ENCODE data around the gene CACFD1. TPM values are rescaled to one million over a fixed set of nuclear protein-coding genes. Genes with fewer than 3 reads are reported as not detected.
A peak's percentile ranks its signal among the peaks of the same experiment; 100 is the strongest.

CACFD1 gene
- total and polyA plus RNA-seq, 2 of the 13 experiments (the other 11 are each of a cell fraction or from before 2014, with no cell fraction given) = 13.8 to 14.6 TPM

DNA sequence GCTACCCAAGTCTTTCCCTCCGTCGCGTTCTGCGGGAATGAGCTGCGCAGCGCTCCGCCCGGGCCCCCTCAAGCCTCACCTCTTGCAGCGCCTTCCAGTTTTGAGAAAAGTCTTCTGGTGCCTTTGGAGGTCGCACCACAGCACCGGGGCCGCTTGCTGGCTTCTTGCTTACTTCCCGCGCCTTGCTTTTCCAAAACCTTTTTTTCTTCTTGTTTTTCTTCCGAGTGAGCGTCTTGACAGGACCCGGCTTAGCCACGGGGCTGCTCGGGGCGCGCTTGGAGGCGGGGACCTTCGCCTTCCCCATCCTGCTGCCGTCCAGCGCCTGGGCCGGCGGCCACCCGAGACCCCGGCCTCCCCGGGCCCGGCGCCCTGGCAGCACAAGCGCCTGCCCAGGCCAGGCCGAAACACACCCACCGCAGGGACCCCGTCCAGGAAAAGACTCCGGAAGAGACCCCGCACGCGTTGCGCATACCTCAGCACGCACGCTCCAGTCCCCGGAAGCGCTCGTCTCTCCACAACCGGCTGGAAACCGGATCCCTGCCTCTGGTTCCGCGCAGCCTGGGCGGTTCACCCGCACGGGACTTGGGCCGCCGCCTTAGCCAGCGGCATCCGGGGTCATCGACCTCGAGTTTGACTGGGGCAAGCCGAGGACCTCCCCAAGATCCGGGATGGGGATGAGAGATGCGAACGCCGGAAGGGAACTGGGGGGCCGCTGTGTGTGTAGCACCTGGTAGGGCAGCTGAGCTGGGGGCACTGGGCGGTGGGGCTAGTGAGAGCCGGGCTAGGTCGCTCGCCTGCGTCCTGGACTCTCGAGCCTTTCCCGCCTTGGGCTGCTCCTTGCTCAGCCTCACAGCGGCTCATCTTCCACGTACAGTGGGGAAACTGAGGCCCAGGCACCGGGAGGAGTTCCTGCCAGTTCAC, 42.0 kb upstream of the CACFD1 start, which contains the start of gene REXO4 (continued):
- TF ChIP-seq, protein P1, sequence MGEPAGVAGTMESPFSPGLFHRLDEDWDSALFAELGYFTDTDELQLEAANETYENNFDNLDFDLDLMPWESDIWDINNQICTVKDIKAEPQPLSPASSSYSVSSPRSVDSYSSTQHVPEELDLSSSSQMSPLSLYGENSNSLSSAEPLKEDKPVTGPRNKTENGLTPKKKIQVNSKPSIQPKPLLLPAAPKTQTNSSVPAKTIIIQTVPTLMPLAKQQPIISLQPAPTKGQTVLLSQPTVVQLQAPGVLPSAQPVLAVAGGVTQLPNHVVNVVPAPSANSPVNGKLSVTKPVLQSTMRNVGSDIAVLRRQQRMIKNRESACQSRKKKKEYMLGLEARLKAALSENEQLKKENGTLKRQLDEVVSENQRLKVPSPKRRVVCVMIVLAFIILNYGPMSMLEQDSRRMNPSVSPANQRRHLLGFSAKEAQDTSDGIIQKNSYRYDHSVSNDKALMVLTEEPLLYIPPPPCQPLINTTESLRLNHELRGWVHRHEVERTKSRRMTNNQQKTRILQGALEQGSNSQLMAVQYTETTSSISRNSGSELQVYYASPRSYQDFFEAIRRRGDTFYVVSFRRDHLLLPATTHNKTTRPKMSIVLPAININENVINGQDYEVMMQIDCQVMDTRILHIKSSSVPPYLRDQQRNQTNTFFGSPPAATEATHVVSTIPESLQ (CRISPR knock-in tag; conservative IDR thresholded peaks at IDR 0.05) = 0 out of 2 replicates have a peak, but pooled peaks have one; percentile 17
- no peak for TF ChIP-seq JARID2 (CRISPR knock-in tag; IDR thresholded peaks at IDR 0.05; ENCODE audit: insufficient replicate concordance)
- TF ChIP-seq SRY (CRISPR knock-in tag; IDR thresholded peaks at IDR 0.05) = no peak
- no peak for TF ChIP-seq ZNF337 (CRISPR knock-in tag; IDR thresholded peaks at IDR 0.05; ENCODE audit: borderline replicate concordance, low read depth)
- peak; percentile 97 for TF ChIP-seq NR1H2 (CRISPR knock-in tag; IDR thresholded peaks at IDR 0.05; ENCODE audit: borderline replicate concordance, low read depth)
- no peak for TF ChIP-seq SIX1 (CRISPR knock-in tag; IDR thresholded peaks at IDR 0.05; ENCODE audit: borderline replicate concordance)
- peak; percentile 54; the same call in 1 of the 2 replicates for TF ChIP-seq GATA4 (IDR thresholded peaks at IDR 0.05; ENCODE audit: borderline replicate concordance, low read depth)
- TF ChIP-seq ZZZ3 (CRISPR knock-in tag; IDR thresholded peaks at IDR 0.05; ENCODE audit: borderline replicate concordance) = no peak; the same call in 1 of the 2 replicates
- TF ChIP-seq IKZF4 (CRISPR knock-in tag; IDR thresholded peaks at IDR 0.05; ENCODE audit: borderline replicate concordance, low read depth, not compliant biosample characterization) = no peak
- TF ChIP-seq NCOA5 (CRISPR knock-in tag; IDR thresholded peaks at IDR 0.05) = peak; percentile 30; the same call in 1 of the 2 replicates
- peak; percentile 94 for TF ChIP-seq CCDC6 (CRISPR knock-in tag; IDR thresholded peaks at IDR 0.05)
- TF ChIP-seq KLF12 (CRISPR knock-in tag; IDR thresholded peaks at IDR 0.05; ENCODE audit: borderline replicate concordance) = peak; percentile 94; the same call in 1 of the 2 replicates
- TF ChIP-seq ESRRA (CRISPR knock-in tag; IDR thresholded peaks at IDR 0.05; ENCODE audit: low read depth) = peak; percentile 42
- peak; percentile 84; the same call in 1 of the 2 replicates for TF ChIP-seq ZBTB20 (CRISPR knock-in tag; IDR thresholded peaks at IDR 0.05; ENCODE audit: borderline replicate concordance, low read depth)
- TF ChIP-seq ETV5 (CRISPR knock-in tag; IDR thresholded peaks at IDR 0.05; ENCODE audit: borderline replicate concordance) = peak; percentile 94
- TF ChIP-seq HOXD1 (CRISPR knock-in tag; IDR thresholded peaks at IDR 0.05) = no peak; the same call in 1 of the 2 replicates
- peak; percentile 90 for TF ChIP-seq IRF2 (CRISPR knock-in tag; IDR thresholded peaks at IDR 0.05)
- TF ChIP-seq, protein P2, sequence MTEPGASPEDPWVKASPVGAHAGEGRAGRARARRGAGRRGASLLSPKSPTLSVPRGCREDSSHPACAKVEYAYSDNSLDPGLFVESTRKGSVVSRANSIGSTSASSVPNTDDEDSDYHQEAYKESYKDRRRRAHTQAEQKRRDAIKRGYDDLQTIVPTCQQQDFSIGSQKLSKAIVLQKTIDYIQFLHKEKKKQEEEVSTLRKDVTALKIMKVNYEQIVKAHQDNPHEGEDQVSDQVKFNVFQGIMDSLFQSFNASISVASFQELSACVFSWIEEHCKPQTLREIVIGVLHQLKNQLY (CRISPR knock-in tag; IDR thresholded peaks at IDR 0.05) = no peak
- TF ChIP-seq ZNF672 (CRISPR knock-in tag; IDR thresholded peaks at IDR 0.05) = peak; percentile 65; the same call in 1 of the 2 replicates
- TF ChIP-seq, protein P3, sequence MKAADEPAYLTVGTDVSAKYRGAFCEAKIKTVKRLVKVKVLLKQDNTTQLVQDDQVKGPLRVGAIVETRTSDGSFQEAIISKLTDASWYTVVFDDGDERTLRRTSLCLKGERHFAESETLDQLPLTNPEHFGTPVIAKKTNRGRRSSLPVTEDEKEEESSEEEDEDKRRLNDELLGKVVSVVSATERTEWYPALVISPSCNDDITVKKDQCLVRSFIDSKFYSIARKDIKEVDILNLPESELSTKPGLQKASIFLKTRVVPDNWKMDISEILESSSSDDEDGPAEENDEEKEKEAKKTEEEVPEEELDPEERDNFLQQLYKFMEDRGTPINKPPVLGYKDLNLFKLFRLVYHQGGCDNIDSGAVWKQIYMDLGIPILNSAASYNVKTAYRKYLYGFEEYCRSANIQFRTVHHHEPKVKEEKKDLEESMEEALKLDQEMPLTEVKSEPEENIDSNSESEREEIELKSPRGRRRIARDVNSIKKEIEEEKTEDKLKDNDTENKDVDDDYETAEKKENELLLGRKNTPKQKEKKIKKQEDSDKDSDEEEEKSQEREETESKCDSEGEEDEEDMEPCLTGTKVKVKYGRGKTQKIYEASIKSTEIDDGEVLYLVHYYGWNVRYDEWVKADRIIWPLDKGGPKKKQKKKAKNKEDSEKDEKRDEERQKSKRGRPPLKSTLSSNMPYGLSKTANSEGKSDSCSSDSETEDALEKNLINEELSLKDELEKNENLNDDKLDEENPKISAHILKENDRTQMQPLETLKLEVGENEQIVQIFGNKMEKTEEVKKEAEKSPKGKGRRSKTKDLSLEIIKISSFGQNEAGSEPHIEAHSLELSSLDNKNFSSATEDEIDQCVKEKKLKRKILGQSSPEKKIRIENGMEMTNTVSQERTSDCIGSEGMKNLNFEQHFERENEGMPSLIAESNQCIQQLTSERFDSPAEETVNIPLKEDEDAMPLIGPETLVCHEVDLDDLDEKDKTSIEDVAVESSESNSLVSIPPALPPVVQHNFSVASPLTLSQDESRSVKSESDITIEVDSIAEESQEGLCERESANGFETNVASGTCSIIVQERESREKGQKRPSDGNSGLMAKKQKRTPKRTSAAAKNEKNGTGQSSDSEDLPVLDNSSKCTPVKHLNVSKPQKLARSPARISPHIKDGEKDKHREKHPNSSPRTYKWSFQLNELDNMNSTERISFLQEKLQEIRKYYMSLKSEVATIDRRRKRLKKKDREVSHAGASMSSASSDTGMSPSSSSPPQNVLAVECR (CRISPR knock-in tag; IDR thresholded peaks at IDR 0.05; ENCODE audit: borderline replicate concordance) = peak; percentile 97
- peak; percentile 99 for TF ChIP-seq U2AF1 (optimal IDR thresholded peaks at IDR 0.05; ENCODE audit: low read depth, low read length)

All from HepG2 (cell line).